GM19351 (cell line): ENCODE results near the gene PPRC1.

Experiments
- ATAC-seq: cut with Tn5 transposase; IDR thresholded peaks from one replicate; pipeline ENCODE4 v1.9.1; 2021; ENCODE audit warnings: mild to moderate bottlenecking, moderate library complexity; ENCODE audit not compliant: unreplicated experiment

The PPRC1 gene, protein sequence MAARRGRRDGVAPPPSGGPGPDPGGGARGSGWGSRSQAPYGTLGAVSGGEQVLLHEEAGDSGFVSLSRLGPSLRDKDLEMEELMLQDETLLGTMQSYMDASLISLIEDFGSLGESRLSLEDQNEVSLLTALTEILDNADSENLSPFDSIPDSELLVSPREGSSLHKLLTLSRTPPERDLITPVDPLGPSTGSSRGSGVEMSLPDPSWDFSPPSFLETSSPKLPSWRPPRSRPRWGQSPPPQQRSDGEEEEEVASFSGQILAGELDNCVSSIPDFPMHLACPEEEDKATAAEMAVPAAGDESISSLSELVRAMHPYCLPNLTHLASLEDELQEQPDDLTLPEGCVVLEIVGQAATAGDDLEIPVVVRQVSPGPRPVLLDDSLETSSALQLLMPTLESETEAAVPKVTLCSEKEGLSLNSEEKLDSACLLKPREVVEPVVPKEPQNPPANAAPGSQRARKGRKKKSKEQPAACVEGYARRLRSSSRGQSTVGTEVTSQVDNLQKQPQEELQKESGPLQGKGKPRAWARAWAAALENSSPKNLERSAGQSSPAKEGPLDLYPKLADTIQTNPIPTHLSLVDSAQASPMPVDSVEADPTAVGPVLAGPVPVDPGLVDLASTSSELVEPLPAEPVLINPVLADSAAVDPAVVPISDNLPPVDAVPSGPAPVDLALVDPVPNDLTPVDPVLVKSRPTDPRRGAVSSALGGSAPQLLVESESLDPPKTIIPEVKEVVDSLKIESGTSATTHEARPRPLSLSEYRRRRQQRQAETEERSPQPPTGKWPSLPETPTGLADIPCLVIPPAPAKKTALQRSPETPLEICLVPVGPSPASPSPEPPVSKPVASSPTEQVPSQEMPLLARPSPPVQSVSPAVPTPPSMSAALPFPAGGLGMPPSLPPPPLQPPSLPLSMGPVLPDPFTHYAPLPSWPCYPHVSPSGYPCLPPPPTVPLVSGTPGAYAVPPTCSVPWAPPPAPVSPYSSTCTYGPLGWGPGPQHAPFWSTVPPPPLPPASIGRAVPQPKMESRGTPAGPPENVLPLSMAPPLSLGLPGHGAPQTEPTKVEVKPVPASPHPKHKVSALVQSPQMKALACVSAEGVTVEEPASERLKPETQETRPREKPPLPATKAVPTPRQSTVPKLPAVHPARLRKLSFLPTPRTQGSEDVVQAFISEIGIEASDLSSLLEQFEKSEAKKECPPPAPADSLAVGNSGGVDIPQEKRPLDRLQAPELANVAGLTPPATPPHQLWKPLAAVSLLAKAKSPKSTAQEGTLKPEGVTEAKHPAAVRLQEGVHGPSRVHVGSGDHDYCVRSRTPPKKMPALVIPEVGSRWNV (N-terminal part only)

DNA sequence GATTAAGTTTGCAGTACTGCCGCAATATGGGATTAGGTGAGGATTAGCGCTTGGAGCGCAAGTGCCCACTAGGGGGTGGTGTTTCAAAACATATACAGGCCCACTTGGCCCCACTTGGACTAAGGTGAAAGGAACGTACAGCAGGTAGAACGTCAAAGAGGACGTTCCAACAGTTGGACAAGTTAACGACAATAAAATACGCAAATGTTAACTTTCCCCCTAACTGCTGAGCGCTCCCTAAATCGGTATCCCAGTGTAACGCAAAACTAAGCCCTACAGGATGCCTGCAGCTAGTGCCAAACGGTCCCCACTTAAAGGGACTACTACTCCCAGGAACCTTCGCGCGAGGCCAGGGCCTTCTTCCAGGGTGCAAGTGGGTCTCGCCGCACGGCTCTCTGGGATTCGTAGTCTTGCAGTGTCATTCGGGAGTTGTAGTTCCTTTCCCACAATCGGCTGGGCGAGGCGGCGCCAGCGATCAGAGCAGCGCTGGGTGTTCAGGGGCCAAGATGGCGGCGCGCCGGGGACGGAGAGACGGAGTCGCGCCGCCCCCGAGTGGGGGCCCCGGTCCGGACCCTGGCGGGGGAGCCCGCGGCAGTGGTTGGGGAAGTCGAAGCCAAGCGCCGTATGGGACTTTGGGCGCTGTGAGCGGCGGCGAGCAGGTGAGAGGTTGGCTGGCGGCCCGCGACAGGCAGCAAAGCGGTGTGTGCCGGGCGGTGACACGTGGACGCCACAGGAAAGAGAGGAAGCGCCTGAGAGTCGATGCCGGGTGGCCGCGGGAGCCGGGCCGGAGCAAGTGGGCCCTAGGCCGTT, at the start of gene PPRC1:
PPRC1 (plus strand) TSS at position 478 of the 810 bp plus-strand sequence; CDS start at position 507, 29 bp downstream.
- ATAC-seq, result peak; percentile 92

DNA sequence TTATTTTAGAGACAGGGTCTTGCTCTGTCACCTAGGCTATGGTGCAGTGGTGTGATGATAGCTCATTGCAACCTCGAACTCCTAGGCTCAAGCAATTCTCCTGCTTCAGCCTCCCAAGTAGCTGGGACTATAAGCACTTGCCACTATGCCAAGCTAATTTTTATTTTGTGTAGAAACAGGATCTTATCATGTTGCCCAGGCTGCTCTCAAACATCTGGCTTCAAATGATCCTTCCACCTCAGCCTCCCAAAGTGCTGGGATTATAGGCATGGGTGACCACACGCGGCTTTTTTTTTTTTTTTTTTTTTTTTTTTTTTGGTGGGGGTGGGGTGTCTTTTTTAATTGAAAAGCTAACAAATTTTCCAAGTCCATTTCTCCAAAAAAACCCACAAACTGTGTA, 49.3 kb upstream of the PPRC1 start:
- no peak for ATAC-seq

DNA sequence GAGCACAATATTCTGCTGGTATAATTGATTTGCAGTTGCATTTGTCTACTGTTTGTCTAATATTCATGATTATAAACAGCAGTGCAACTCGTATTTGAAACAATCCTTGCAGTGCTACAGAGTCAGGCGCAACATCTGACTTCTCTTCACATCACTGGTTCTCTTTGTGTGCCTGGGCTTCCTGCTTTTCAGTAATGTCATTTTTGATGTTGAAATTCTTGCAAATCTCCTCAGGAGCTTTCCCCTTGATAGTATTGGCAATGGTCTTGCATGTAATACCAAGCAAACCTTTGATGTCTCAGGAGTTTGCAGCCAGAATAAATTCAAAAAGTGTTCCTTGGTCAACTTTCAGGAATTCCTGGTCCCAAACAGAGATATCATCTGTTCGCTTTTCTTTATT, 47.5 kb upstream of the PPRC1 start:
- no peak for ATAC-seq

DNA sequence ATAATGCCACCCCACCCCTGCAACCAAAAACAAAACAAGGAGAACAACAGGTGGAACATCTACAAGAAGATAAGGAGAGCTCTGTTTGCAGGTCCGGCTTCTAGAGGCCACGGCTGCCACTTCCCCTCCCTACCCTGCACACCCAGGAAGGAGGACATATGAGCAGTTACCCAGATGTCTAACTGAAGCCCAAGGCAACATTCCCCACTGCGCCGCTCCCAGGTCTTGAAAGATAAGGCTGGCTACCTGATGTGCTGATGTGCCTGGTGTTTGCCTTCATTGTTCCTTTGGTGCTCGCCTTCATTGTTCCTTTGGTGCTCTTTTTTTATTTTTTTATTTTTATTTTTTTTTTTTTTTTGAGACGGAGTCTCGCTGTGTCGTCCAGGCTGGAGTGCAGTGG, 46.6 kb upstream of the PPRC1 start:
- no peak for ATAC-seq

DNA sequence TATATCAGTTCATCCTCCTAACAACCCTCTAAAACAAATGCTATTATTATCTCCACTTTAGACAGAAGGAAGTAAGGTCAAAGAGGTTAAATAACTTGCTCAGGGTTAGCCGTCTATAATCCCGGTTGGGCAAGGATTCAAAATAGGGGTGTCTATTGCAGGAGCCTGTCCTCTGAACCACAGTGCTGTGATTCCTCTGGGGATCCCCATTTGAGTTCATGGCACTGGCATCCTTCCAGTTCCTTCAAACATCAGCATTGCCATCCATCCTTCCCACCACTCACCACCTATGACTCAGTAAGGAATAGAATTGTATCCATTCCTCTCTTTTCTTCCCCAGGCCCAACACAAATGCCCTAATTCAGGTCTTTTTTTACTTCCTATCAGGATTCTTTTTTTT, 42.1 kb upstream of the PPRC1 start:
- ATAC-seq, result no peak

DNA sequence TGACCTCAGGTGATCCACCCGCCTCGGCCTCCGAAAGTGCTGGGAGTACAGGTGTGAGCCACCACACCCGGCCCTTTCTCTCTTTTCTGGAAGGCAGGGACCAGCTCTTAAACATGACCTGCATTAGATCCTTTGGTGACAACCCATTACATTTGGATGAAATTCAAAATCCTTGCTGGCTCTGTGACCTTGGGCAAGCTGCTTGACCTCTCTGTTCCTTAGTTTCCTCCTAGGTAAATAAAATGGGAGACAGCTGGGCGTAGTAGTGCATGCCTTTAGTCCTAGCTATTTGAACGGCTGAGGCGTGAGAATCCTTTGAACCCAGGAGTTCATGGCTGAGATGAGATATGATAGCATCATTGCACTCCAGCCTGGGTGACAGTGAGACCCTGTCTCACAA, 36.4 kb upstream of the PPRC1 start:
- ATAC-seq, result no peak

DNA sequence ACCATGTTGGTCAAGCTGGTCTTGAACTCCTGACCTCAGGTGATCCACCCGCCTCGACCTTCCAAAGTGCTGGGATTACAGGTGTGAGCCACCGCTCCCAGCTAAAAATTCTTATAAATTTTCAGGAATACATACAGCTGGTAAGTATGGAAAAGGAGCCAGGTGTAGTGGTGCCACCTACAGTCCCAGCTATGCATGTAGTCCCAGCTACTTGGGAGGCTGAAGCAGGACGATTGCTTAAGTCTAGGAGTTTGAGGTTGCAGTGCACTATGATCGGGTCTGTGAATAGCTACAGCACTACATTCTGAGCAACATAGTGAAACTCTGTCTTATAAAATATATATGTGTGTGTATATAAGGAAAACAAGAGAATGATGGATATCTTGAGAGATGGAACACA, 31.7 kb upstream of the PPRC1 start:
- no peak for ATAC-seq

DNA sequence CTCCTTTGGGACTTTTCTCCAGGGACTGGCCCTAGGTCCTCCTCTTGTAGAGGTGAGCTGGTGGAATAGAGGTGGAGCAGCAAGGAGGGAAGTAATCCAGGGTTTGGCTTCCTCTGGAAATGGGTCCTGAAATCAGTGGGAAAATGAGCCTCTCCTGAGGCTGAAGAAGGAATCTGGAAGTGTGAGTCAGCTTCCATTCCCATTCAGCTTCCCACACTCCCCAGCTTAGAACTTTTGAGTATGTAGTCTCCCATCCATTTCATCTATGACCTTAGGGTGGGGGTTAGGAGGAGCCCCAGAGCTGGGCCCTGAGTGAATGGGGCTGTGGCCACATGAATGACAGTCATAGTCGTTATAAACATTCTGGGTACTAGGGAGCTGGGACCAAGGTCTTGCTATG, 30.4 kb upstream of the PPRC1 start:
- no peak for ATAC-seq

DNA sequence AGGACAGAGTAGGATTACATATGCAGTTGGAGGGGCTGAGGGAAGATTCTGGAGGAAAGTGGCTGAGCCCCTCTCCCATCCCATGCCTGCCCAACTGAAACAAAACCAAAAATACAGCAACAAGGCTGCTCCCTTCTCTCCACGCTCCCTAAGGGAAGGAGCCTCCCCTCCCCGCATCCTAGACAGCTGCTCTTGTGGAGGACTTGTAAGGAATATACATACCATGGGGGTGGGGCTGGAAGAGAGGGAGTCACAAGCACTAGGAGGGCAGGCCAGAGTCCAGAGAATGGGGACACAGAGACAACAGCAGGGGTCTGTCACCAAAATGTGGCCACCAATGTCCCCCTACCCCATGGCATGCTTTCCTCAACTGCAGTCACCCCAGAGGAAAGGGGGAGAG, 25.8 kb upstream of the PPRC1 start:
- no peak for ATAC-seq

DNA sequence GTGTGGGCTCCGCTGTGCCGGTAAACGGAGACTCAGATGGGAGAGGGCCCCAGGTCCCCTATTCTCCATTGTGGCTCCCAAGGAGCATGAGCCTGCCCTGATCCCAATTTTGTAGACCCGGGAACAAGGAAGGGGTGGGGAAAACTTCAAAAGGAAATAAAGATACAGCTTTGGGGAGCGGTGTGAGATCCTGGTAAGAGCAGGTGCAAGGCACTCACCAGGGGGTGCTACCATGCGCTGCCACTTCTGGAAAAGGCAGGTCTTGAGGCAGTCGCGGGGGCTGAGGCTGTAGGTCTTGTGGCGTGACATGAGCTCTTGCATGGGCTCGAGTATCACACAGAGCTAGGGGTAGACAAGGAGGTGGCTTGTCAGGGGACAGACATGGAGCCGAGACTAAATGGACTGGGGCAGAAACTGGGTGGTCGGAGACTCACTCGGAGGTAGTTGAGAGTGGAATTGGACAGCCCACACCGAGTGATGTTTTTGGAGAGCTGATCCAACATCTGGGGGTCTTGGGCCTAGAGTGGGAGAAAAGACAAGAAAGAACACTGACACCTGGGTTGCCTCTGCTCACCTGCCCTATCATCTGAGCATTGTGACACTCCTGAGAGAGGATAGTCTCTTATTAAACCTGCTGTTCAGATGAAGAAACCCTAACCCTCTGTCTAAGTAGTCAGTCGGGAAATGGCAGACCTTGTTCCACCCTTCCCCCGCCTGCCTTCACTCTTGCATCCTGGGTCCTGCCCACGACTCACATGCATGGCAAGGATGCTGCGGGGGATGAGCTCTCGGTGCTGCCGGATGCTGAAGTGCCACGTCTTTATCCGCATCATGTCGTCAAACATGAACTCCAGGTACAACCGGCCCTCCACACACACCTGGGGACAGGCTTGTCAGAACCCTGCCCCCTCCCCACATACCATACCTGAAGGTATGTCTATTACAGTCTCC, 23.4 kb upstream of the PPRC1 start:
- ATAC-seq, result no peak

DNA sequence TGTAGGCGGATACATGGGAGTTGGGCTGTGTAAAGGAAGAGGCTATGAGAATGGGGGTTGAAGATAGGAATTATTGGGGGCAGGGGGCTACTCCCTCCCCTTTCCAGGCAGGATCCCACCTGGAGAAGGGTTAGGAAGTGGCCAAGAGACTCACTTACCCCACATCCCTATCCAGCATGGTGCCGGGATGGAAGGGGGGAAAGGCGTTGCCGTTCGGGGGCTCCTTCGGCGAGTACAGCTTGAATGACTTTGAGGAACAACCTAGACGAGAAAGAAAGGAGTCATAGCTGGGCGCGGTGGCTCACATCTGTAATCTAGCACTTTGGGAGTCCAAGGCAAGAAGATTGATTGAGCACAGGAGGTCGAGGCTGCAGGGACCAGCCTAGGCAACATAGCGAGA, 21.6 kb upstream of the PPRC1 start:
- no peak for ATAC-seq

DNA sequence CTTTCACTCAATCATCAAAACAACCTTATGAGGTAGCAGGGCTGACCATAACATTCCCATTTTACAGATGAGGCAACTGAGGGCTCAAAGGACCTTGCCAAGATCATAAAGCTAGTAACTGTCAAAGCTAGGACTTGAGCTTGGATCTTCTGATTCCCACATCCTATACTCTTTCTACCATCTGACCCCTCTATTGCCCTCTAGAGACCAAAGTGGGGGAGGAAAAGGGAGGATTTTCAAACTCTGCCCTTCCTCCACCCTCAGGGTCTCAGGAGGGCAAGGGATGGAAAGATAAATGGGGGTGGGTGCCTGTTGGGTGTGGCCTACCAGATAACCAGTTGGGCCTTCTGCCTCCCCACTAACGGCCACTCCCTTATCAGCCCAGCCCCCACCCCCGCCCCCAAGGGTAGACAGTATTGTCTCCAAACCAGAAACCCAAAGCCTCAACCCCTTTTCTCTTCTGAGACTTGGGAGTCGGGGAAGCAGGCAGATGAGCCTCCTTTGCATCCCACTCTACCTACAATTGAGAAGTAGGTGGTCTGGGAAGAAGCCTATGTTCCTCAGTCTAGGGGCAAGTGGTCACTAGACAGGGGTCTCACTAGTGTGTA, 20.5 kb upstream of the PPRC1 start:
- no peak for ATAC-seq

DNA sequence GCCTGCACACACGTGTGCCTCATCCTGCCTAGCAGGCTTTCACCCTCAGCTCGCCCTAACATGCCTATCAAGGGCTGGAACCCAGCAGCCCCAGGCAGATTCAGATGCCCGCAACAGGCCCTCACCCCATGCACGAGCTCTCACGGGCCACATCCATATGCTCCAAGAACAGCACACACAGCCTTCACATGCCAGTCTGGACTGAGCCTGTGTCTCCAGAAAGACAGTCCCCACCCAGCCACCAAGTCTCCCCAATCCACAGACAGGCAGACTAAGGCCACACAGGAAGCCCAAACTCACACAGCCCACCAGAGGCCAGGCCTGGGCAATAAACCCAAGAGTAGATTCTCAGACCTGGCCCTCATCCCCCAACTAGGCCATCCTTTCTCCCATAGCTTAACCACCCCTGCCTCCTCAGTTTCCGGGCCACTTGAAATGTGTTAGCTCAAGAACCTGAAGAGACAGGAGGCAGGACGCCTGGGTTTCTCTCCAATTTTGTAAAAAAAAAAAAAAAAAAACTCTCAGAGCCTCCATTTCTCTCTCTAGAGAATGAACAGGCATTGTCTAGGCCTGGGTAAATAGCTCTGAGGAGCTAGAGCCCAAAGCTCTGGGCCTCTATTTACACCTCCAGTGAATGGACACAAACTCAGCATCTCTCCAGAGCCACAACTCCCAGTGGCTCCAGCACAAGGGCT, 19.4 kb upstream of the PPRC1 start:
- no peak for ATAC-seq

DNA sequence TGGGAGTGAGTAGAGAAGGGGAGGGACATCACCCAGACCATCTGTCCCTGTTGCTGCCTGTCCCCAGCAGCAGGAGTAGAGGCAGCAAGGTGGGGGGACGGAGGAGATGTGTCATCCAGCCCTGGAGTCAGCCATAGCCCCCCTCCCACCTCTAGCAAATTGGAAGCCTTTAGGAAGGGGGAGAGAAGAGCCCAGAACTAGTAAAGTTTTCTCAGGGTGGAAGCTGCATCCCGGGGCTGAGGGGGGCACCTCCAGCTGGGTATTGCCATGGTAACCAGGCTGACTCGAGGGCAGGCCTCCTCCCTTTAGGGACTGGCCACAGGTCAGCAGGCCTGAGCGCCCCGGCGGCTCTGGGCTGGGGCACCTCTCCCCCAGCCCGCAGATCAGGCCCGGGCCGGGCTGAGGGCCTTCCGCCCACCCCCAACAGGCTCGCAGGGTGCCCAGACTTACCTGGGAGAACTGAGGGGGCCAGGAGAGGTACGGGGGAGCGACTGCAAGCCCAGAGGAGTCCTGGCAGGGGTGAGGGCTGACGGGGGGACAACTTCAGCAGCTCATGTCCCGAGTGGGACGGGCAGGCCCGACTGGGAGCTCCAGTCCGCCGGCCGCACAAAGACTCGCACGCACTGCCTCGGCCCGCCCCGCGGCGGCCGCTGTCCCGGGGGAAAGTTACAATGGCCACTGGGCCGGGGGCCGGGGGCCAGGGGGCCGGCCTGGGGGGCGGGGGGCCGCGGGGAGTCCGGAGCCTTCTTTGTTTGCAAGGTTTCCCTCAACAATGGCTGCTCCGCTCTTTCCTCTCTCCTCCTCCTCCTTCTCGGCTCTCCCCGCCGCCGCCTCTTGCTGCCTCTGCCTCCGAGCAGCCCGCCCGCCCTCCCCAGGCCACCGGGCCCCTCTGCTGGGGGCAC, 18.6 kb upstream of the PPRC1 start:
- ATAC-seq, result peak; percentile 19

DNA sequence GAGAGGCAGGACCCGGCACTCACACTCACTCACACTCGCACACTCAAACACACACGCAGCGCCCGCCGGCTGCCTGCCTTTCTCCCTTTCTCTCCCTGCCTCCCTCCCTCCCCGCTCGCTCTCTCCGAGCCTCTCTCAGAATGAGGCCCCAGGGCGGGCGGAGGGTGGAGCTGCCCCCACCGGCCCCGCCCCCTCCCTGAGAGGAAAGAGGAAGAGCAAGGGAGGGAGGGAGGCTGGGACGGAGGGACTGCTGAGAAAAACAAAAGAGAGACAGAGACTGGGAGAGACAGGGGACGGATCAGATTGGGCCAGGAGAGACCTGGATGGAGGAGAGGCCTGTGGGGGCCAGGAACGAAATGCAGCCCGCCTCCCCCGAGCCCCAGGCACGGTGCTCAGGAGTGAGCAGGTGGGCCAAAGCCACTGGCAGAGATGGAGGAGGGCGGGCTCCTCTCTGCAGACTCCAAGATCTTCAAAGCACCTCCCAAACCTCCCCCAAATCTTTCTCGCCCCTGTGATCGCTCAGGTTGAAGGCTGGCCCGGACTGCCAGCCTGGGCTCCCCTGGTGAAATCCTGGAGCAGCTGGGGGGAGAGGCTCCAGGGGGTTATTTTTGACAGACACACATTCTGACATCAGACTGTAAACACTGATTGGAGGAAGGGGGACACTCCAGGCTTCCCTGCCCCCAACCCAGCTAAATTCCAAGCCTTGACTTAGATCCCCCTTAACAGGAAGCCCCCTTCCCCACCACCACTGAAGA, 17.8 kb upstream of the PPRC1 start:
- ATAC-seq, result peak; percentile 67

DNA sequence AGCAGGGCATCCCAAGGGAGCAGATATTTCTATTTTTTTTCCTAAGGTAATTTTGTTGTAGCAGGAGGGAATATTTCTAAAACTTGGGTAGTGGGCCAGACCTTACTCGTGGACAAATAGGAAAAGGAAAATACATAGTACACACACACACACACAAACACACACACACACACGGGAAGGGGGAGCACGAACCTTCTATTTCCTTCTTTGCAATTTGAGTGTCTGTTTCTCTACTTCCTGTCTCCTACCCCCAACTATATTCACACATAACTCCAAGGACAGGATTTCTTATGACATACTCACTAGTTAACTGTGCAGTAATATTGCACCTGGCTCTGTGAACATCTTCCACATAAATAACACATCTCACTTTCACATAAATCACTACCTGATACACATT, 17.1 kb upstream of the PPRC1 start:
- no peak for ATAC-seq
